Bronchial epithelial cell (primary cell): ENCODE results near the gene SVIL. TPM values are rescaled to one million over a fixed set of nuclear protein-coding genes. Genes with fewer than 3 reads are reported as not detected.
A peak's percentile ranks its signal among the peaks of the same experiment; 100 is the strongest.
"Not testable (repeated sequence)": the region's sequence is repeated elsewhere in the genome, so short reads cannot be mapped to it uniquely, and the experiment has no call there.

Experiments
- DNase-seq: peaks from one replicate; pipeline ENCODE4 v3.0.0-alpha.2; 2010; ENCODE audit warnings: low read depth
- FAIRE-seq: peaks from 2 replicates; lab custom pipeline; 2011; peaks lifted over from hg19 to GRCh38; lab: Jason Lieb, UNC
- H3K27me3 ChIP-seq: 2 replicates; pipeline ENCODE4 v1.5.1; 2011; ENCODE audit warnings: low read length; ENCODE audit not compliant: control insufficient read depth, insufficient read depth
- H3K36me3 ChIP-seq: 2 replicates; pipeline ENCODE4 v1.5.1; 2011; ENCODE audit warnings: low read length; ENCODE audit not compliant: control insufficient read depth, insufficient read depth
- H3K4me3 ChIP-seq: 2 replicates; pipeline ENCODE4 v1.5.1; 2011; ENCODE audit warnings: mild to moderate bottlenecking, low read depth, low read length, control low read depth
- total RNA-seq: library from RNA; depleted of rRNA; stranded (reverse); fragments of >200 nt; gene quantifications from 2 replicates; pipeline ENCODE4 v1.2.1, GENCODE V29; 2014
- TF ChIP-seq, protein P1 (sequence below): IDR thresholded peaks from 2 replicates; pipeline ENCODE4 v1.5.1; 2011; ENCODE audit warnings: mild to moderate bottlenecking, moderate library complexity, low read length, control low read depth, inconsistent platforms; ENCODE audit not compliant: insufficient read depth, severe bottlenecking

Gene SVIL
- total RNA-seq, 1 donor from 2014 or later = 12.6 TPM

DNA sequence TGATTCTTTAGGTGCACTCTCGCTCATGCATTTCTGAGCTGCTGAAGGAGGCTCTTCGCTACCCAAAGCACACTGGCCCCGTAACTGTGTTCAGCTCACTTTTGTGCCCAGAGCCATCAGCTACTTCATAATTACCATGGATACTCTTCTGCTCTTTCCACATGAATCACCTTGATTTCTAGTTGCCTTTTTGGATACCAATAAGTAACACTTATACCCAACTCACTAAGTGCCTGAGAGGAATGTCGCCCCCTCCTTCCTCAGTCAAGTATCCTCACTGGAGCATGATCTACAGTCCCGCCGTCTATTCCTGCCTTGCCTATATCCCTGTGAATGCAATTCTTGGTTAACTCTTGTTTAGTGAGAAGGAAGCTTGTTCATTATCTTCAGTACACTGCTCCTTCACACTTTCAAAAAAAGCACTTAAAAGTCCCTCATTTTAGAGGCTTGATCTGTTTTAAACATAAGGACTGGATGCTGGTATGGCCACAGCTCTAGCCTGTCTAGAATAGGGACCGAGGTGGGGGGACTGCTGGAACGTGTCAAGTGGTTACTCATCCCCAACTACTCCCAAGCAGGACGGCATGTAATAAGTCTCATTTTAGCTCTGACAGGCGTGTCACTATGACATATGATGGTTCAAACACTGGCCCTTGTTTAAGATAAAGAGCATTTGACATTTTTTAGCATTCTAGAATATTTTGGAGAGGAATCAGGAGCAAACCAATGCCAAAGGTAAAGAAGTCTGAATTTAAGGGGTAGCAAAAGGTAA is 23.7 kb downstream of the SVIL start:
- no peaks in the 10 kb centered on the region for H3K27me3 ChIP-seq
- TF ChIP-seq, protein P1, sequence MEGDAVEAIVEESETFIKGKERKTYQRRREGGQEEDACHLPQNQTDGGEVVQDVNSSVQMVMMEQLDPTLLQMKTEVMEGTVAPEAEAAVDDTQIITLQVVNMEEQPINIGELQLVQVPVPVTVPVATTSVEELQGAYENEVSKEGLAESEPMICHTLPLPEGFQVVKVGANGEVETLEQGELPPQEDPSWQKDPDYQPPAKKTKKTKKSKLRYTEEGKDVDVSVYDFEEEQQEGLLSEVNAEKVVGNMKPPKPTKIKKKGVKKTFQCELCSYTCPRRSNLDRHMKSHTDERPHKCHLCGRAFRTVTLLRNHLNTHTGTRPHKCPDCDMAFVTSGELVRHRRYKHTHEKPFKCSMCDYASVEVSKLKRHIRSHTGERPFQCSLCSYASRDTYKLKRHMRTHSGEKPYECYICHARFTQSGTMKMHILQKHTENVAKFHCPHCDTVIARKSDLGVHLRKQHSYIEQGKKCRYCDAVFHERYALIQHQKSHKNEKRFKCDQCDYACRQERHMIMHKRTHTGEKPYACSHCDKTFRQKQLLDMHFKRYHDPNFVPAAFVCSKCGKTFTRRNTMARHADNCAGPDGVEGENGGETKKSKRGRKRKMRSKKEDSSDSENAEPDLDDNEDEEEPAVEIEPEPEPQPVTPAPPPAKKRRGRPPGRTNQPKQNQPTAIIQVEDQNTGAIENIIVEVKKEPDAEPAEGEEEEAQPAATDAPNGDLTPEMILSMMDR = no peak
- no peaks in the 10 kb centered on the region for H3K36me3 ChIP-seq
- no peak overlapping the region for H3K4me3 ChIP-seq
- FAIRE-seq (no peak), DNase-seq (no peak)

GRCh38 chr10:29610331-29610730 is 24.4 kb downstream of the SVIL start:
- DNase-seq, H3K27me3 ChIP-seq, H3K4me3 ChIP-seq, FAIRE-seq, H3K36me3 ChIP-seq: not testable (repeated sequence)

DNA sequence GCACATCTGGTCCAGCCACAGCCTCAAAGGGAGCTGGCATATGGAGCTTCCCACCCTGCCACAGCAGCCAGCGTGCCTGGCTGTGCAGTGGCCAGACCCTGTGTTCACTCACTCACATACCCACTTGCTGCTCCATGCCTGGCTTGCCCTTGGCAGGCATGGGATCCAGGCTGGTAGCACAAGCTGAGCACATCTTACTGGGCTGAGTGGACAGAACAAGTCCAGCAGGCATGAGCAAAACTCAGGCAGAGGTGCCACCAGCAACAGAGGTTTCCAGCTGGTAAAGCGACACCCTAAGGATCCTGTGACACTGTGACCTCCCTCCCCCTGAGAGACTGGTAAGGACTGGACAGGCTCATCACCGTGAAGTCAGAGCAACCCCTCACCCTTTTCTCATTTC is 25.1 kb downstream of the SVIL start:
- TF ChIP-seq, protein P1 = no peak
- FAIRE-seq (no peak), DNase-seq (no peak)
- Histone ChIP-seq H3K36me3 (no peaks in the 10 kb centered on the region), H3K27me3 (no peaks in the 10 kb centered on the region), H3K4me3 (no peak overlapping the region)

- H3K4me3 ChIP-seq = no peak overlapping the region
- H3K36me3 ChIP-seq = no peaks in the 10 kb centered on the region
- TF ChIP-seq, protein P1 = no peak
- no peaks in the 10 kb centered on the region for H3K27me3 ChIP-seq
- FAIRE-seq (no peak), DNase-seq (no peak)
Measured at GRCh38 chr10:29608476-29609301, 26.1 kb downstream of the SVIL start.

- TF ChIP-seq, protein P1 = no peak
- DNase-seq (no peak), FAIRE-seq (no peak)
- no peaks in the 10 kb centered on the region for H3K36me3 ChIP-seq
- H3K27me3 ChIP-seq = no peaks in the 10 kb centered on the region
- no peak overlapping the region for H3K4me3 ChIP-seq
Measured at GRCh38 chr10:29608062-29608461, 26.7 kb downstream of the SVIL start.

- peak; percentile 56 for DNase-seq
- no peak for FAIRE-seq
- Histone ChIP-seq H3K4me3 (no peak overlapping the region), H3K27me3 (no peaks in the 10 kb centered on the region), H3K36me3 (no peaks in the 10 kb centered on the region)
- TF ChIP-seq, protein P1 = no peak
Measured at GRCh38 chr10:29607576-29607975, 27.2 kb downstream of the SVIL start.

DNA sequence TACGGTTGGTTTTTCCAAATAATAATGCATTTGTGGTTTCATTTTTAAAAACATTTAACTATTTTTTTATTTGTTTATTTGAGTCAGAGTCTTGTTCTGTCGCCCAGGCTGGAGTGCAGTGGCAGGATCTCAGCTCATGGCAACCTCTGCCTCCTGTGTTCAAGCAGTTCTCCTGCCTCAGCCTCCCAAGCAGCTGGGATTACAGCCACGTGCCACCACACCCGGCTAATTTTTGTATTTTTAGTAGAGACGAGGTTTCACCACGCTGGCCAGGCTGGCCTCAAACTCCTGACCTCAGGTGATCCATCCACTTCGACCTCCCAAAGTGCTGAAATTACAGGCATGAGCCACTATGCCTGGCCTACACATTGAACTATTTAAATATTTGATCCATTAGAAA is 28.1 kb downstream of the SVIL start:
- not testable (repeated sequence) for FAIRE-seq, H3K36me3 ChIP-seq, H3K27me3 ChIP-seq, DNase-seq, H3K4me3 ChIP-seq
